ENCODE results near the gene FBXW10.
"Not testable (repeated sequence)": the region's sequence is repeated elsewhere in the genome, so short reads cannot be mapped to it uniquely, and the experiment has no call there.

DNA sequence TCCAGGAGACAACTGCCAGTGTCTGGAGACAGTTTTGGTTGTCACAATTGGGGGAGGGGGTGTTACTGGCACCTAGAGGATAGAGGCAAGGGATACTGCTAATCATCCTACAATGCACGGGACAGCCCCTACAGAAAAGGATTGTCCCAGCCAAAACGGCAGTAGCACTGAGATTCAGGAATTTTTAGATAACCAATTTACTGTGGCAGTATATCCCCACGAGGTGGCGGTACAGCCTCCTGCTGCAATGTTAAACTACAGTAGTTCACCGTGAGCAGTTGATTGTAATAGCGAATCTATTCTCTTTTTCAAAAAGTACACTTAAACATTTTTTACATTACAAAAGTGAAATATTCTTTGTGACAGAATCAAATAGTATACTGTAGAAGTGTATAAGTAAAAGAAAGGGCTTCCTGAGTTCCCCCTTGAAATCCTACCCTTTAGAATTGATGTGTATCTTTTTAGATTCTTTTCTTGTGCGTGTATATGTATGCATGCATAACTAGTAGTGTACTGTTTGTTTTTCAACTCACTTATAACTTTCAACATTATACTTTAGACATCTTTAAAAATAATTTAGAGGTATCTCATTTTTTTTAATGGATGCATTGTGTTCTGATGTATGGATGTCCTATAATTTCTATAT, 31.4 kb upstream of the FBXW10 start:
- TF ChIP-seq, protein P1, sequence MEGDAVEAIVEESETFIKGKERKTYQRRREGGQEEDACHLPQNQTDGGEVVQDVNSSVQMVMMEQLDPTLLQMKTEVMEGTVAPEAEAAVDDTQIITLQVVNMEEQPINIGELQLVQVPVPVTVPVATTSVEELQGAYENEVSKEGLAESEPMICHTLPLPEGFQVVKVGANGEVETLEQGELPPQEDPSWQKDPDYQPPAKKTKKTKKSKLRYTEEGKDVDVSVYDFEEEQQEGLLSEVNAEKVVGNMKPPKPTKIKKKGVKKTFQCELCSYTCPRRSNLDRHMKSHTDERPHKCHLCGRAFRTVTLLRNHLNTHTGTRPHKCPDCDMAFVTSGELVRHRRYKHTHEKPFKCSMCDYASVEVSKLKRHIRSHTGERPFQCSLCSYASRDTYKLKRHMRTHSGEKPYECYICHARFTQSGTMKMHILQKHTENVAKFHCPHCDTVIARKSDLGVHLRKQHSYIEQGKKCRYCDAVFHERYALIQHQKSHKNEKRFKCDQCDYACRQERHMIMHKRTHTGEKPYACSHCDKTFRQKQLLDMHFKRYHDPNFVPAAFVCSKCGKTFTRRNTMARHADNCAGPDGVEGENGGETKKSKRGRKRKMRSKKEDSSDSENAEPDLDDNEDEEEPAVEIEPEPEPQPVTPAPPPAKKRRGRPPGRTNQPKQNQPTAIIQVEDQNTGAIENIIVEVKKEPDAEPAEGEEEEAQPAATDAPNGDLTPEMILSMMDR (IDR thresholded peaks at IDR 0.05): peak; percentile 58
- not testable (repeated sequence) for TF ChIP-seq POLR2AphosphoS5 (IDR thresholded peaks at IDR 0.05; ENCODE audit: low read depth, low read length); REST (IDR thresholded peaks at IDR 0.05; ENCODE audit: insufficient read depth in 1 of 2, low read depth in 2 of 2, low read length in 1 of 2); TCF7L2 (IDR thresholded peaks at IDR 0.05; ENCODE audit: low read depth, low read length); SIN3A (IDR thresholded peaks at IDR 0.05; ENCODE audit: borderline replicate concordance, insufficient read depth, low read depth, low read length)

All from Panc1 (cell line).